DMS153 treated with DMSO at 0.1 percent for 48 hours (cell line): ENCODE measurements around the gene C3orf20.

Experiments
- DNase-seq: peaks from one replicate; lab custom pipeline; 2025; ENCODE audit not compliant: unreplicated experiment; lab: John Stamatoyannopoulos, UW

The C3orf20 gene

GRCh38 chr3:14810070-14810791 is 135.3 kb downstream of the C3orf20 start:
- DNase-seq: no peak

GRCh38 chr3:14810801-14811661 is 136.1 kb downstream of the C3orf20 start:
- no peak for DNase-seq

- DNase-seq: no peak
These were observed 136.7 kb downstream of the C3orf20 start for GRCh38 chr3:14811684-14812083.

GRCh38 chr3:14812196-14812790 is 137.4 kb downstream of the C3orf20 start:
- no peak for DNase-seq

GRCh38 chr3:14814411-14814871 is 139.5 kb downstream of the C3orf20 start:
- no peak for DNase-seq

GRCh38 chr3:14816359-14816758 is 141.4 kb downstream of the C3orf20 start:
- no peak for DNase-seq

GRCh38 chr3:14818804-14819500 is 144.0 kb downstream of the C3orf20 start, which contains the start of gene FGD5:
TSS of gene FGD5 (plus strand) at chr3:14818962. CDS start at chr3:14819072, 110 bp downstream.
- no peak for DNase-seq

GRCh38 chr3:14819671-14820070 is 144.7 kb downstream of the C3orf20 start:
- DNase-seq: no peak

GRCh38 chr3:14820156-14820555 is 145.2 kb downstream of the C3orf20 start:
- DNase-seq: no peak

GRCh38 chr3:14821151-14821550 is 146.2 kb downstream of the C3orf20 start:
- no peak for DNase-seq

GRCh38 chr3:14822134-14822533 is 147.2 kb downstream of the C3orf20 start:
- no peak for DNase-seq
